ENCODE measurements around the gene KCNH8. TPM values are rescaled to one million over a fixed set of nuclear protein-coding genes. Genes with fewer than 3 reads are reported as not detected.

KCNH8 gene
- total RNA-seq, 4 donors from 2014 or later = 0.29 to 1.0 (median 0.42) TPM

DNA sequence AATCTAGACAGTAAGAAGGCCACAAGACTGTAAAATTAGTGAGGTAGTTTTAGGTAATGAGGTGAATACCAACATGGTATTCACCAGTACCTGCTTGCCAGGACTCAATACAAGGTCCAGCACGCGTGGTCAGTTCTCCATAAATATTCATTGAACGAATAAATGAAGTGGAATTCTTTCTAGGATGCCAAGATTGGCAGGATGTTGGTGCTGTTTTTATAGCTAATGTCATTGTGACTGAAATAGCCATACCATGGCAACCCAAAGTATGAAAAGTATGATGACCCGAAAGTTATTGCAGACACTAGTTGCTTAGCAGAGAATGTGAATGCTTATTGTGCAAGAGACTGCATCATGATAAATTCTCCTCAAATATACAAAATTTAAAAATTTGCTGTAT is 307.2 kb downstream of the KCNH8 start:
- Histone ChIP-seq H3K27me3 (no peaks in the 10 kb centered on the region), H3K4me3 (replicated peaks in 1 of 3) (no peak overlapping the region), H3K9me3 (no peaks in the 10 kb centered on the region), H3K36me3 (no peaks in the 10 kb centered on the region), H3K27ac (no peak overlapping the region), H3K4me1 (no peaks in the 10 kb centered on the region)
- 85 to 93% methylated on average over 4 of the region's 4 CpGs for WGBS, 2 donors
- intact Hi-C loops (cut with DNase I) = no loop called here
- no peak for DNase-seq
- TF ChIP-seq, protein P1, sequence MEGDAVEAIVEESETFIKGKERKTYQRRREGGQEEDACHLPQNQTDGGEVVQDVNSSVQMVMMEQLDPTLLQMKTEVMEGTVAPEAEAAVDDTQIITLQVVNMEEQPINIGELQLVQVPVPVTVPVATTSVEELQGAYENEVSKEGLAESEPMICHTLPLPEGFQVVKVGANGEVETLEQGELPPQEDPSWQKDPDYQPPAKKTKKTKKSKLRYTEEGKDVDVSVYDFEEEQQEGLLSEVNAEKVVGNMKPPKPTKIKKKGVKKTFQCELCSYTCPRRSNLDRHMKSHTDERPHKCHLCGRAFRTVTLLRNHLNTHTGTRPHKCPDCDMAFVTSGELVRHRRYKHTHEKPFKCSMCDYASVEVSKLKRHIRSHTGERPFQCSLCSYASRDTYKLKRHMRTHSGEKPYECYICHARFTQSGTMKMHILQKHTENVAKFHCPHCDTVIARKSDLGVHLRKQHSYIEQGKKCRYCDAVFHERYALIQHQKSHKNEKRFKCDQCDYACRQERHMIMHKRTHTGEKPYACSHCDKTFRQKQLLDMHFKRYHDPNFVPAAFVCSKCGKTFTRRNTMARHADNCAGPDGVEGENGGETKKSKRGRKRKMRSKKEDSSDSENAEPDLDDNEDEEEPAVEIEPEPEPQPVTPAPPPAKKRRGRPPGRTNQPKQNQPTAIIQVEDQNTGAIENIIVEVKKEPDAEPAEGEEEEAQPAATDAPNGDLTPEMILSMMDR (IDR thresholded peaks at IDR 0.05) = no peak
- no peak for TF ChIP-seq POLR2A (IDR thresholded peaks at IDR 0.05)

DNA sequence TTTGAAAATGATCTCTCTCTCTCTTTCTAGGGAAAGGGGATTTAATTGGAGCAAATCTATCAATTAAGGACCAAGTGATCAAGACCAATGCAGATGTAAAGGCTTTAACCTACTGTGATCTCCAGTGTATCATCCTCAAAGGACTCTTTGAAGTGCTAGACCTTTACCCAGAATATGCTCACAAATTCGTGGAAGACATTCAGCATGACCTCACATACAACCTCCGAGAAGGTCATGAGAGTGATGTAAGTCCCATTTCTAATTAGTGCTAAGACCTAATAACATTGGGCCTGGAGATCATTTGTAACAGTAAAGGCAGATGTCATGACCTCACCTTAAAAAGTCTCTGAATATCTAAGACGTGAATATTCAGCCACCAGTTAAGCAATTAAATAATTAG is 308.4 kb downstream of the KCNH8 start:
- WGBS, 2 donors = 71 to 79% methylated on average over 3 of the region's 3 CpGs
- intact Hi-C loops (cut with DNase I) = no loop called here
- H3K27me3 ChIP-seq = no peaks in the 10 kb centered on the region
- H3K4me1 ChIP-seq = no peaks in the 10 kb centered on the region
- H3K27ac ChIP-seq = no peak overlapping the region
- H3K36me3 ChIP-seq = no peaks in the 10 kb centered on the region
- TF ChIP-seq POLR2A (IDR thresholded peaks at IDR 0.05) = no peak
- TF ChIP-seq, protein P1 (IDR thresholded peaks at IDR 0.05) = no peak
- DNase-seq = no peak
- no peaks in the 10 kb centered on the region for H3K9me3 ChIP-seq
- no peak overlapping the region for H3K4me3 ChIP-seq (replicated peaks in 1 of 3)

DNA sequence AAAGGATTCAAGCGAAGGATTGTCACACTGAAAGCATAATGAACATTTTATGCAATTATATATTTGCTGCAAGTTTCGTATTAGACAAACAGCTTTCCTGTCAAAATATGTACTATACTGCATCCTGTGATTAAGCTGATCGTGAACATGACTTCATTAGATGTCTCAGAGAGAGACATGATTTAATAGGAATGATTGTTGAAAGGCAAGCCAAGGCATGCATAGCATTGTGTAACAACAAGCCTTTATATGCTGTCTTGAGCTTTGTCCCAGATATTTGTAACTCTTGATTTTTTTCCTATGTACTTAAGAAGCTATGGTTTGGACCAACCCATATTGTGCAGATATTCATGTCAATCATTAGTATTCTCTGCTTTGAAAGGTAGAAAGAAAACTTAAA is 309.1 kb downstream of the KCNH8 start:
- no peaks in the 10 kb centered on the region for H3K36me3 ChIP-seq
- WGBS, 2 donors = 86 to 93% methylated on average over 3 of the region's 3 CpGs
- no peak overlapping the region for H3K4me3 ChIP-seq (replicated peaks in 1 of 3)
- TF ChIP-seq, protein P1 (IDR thresholded peaks at IDR 0.05) = no peak
- TF ChIP-seq POLR2A (IDR thresholded peaks at IDR 0.05) = no peak
- DNase-seq = no peak
- H3K4me1 ChIP-seq = no peaks in the 10 kb centered on the region
- no peaks in the 10 kb centered on the region for H3K9me3 ChIP-seq
- no peaks in the 10 kb centered on the region for H3K27me3 ChIP-seq
- intact Hi-C loops (cut with DNase I) = no loop called here
- no peak overlapping the region for H3K27ac ChIP-seq

DNA sequence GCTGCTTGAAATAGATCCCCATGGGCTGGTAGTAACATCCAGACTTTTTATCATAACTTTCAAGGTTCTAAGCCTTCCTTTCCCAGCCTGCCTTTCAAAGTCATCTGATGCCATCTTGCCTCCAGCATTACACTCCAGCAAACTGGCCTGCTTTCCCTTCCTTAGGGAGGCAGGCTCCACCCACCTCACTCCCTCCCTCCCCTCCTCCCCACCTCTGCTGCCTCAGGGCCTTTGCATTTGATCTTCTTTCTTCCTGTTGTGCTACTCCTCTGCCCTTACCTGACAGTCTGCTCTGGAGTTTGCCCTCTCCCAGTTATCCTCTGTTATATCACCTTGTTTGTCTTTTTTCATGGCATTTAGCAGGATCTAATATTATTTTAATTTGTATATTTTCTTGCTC is 319.5 kb downstream of the KCNH8 start:
- H3K27me3 ChIP-seq = no peaks in the 10 kb centered on the region
- H3K27ac ChIP-seq = no peak overlapping the region
- H3K4me3 ChIP-seq (replicated peaks in 1 of 3) = no peak overlapping the region
- intact Hi-C loops (cut with DNase I) = no loop called here
- TF ChIP-seq, protein P1 (IDR thresholded peaks at IDR 0.05) = no peak
- TF ChIP-seq POLR2A (IDR thresholded peaks at IDR 0.05) = no peak
- no peaks in the 10 kb centered on the region for H3K36me3 ChIP-seq
- H3K4me1 ChIP-seq = no peaks in the 10 kb centered on the region
- no peaks in the 10 kb centered on the region for H3K9me3 ChIP-seq
- no peak for DNase-seq

DNA sequence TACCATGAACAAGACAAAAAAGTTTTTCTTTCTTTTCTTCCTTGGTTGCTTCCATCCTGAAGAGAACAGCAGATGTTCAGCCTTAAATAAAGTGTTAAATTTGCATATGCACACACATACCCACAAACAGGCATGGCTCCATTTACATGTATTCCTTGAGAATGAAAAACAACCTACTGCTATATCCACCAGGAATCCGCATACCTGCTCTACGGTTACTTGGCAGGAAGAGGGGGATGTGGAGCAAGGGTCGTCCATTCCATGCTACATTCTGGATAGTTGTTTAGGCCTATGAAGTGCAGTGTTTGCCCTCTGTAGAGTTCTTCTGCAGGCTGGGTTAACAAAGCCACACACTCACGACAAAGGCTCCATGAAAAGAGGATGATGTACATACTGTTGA is 322.8 kb downstream of the KCNH8 start:
- TF ChIP-seq, protein P1 (IDR thresholded peaks at IDR 0.05) = no peak
- no peak for TF ChIP-seq POLR2A (IDR thresholded peaks at IDR 0.05)
- Histone ChIP-seq H3K27me3 (no peaks in the 10 kb centered on the region), H3K36me3 (no peaks in the 10 kb centered on the region), H3K27ac (no peak overlapping the region), H3K4me1 (no peaks in the 10 kb centered on the region), H3K4me3 (replicated peaks in 1 of 3) (no peak overlapping the region), H3K9me3 (no peaks in the 10 kb centered on the region)
- intact Hi-C loops (cut with DNase I) = no loop called here
- DNase-seq = no peak
- WGBS, 2 donors = 70 to 78% methylated on average over 4 of the region's 4 CpGs
